K562 (cell line): ENCODE results near the gene HLF. TPM values are rescaled to one million over a fixed set of nuclear protein-coding genes. Genes with fewer than 3 reads are reported as not detected.

Source experiments
- ATAC-seq: fragments of 200-7000 bp; cut with Tn5 transposase; 3 replicates; pipeline ENCODE4 v1.9.1; 2020; ENCODE audit warnings: moderate library complexity
- BruUV-seq: library from RNA; stranded (reverse); fragments of 400-500 nt; replicated peaks from 2 replicates; lab custom pipeline; 2021; lab: Mats Ljungman, UMichigan
- CTCF ChIA-PET: fragments of 300-600 bp; formaldehyde crosslinking; extraction: SDS; loops from one replicate; lab custom pipeline; 2021; ENCODE audit warnings: low intra/inter-chr PET ratio; lab: Yijun Ruan, JAX
- POLR2A ChIA-PET: fragments of 300-600, 350-650 bp; sonication (Branson Sonifier 250); formaldehyde crosslinking; extraction: SDS; loops from one replicate; lab custom pipeline; 2021; ENCODE audit warnings: antibody characterized with exemption, inconsistent platforms; lab: Yijun Ruan, JAX
- DNase-seq, 4 experiments: peaks; one replicate each; pipeline versions ENCODE4 v3.0.0 to v3.0.0-alpha.2; 2011 to 2018; ENCODE audit warnings: low spot score in 3 of 4, mixed read lengths in 3 of 4; ENCODE audit errors: extremely low read depth in 1 of 4
- FAIRE-seq: peaks from 2 replicates; lab custom pipeline; 2011; peaks lifted over from hg19 to GRCh38; lab: Jason Lieb, UNC
- H2AFZ ChIP-seq: 2 replicates; pipeline ENCODE4 v1.6.0; 2011; ENCODE audit warnings: low read depth, low read length, control low read depth, inconsistent platforms
- H3K27ac ChIP-seq: fragments of 200-600 bp; 3 replicates; pipeline ENCODE4 v1.8.0; 2011; ENCODE audit warnings: low read depth, mild to moderate bottlenecking, control low read depth, inconsistent platforms, low read length, moderate library complexity, mixed read lengths; ENCODE audit errors: extremely low read depth
- H3K27me3 ChIP-seq, 2 experiments: fragments of 300-600 bp in 1 of 2; 2 replicates in 1 of 2; 3 replicates in 1 of 2; pipeline versions ENCODE4 v1.6.0 to v1.8.0; 2011; ENCODE audit warnings: inconsistent platforms in 2 of 2, low read length in 2 of 2, mild to moderate bottlenecking in 1 of 2, mixed read lengths in 1 of 2, moderate library complexity in 1 of 2; ENCODE audit not compliant: control insufficient read depth in 2 of 2, insufficient read depth in 2 of 2
- H3K36me3 ChIP-seq: fragments of 300-600 bp; 3 replicates; pipeline ENCODE4 v1.8.0; 2011; ENCODE audit warnings: mild to moderate bottlenecking, low read length, inconsistent platforms; ENCODE audit not compliant: control insufficient read depth, insufficient read depth
- H3K4me1 ChIP-seq, 2 experiments: fragments of 200-600 bp in 1 of 2; replicated peaks in 1 of 2; 2 replicates in 1 of 2; 3 replicates in 1 of 2; pipeline versions ENCODE4 v1.5.1 to v1.8.0; 2011; ENCODE audit warnings: inconsistent platforms in 2 of 2, low read length in 2 of 2, mild to moderate bottlenecking in 1 of 2, mixed read lengths in 1 of 2, moderate library complexity in 1 of 2; ENCODE audit not compliant: control insufficient read depth in 2 of 2, insufficient read depth in 2 of 2
- H3K4me2 ChIP-seq: 2 replicates; pipeline ENCODE4 v1.6.1; 2011; ENCODE audit warnings: low read length, control low read depth, inconsistent platforms, mixed read lengths; ENCODE audit not compliant: insufficient read depth
- H3K4me3 ChIP-seq: fragments of 200-600 bp; sonication (generic), shearing (Covaris generic); 2 replicates; pipeline ENCODE4 v1.5.1; 2016; ENCODE audit warnings: control low read depth, inconsistent platforms
- H3K79me2 ChIP-seq: fragments of 200-600 bp; 3 replicates; pipeline ENCODE4 v1.8.0; 2011; ENCODE audit warnings: low read length, inconsistent platforms; ENCODE audit not compliant: control insufficient read depth, insufficient read depth
- H3K9ac ChIP-seq, 2 experiments: 2 replicates each; pipeline versions ENCODE4 v1.6.0 to v1.6.1; 2011; ENCODE audit warnings: low read depth in 2 of 2, low read length in 2 of 2, control low read depth in 1 of 2, inconsistent platforms in 1 of 2, mild to moderate bottlenecking in 1 of 2, mixed read lengths in 1 of 2; ENCODE audit not compliant: insufficient read depth in 1 of 2
- H3K9me1 ChIP-seq: one replicate; pipeline ENCODE4 v1.6.0; 2011; ENCODE audit warnings: inconsistent platforms, mild to moderate bottlenecking, low read length, moderate library complexity; ENCODE audit not compliant: control insufficient read depth, insufficient read depth
- H3K9me3 ChIP-seq: replicated peaks from 2 replicates; pipeline ENCODE4 v1.5.1; 2011; ENCODE audit warnings: low read depth, low read length, inconsistent platforms; ENCODE audit not compliant: control insufficient read depth, insufficient read depth
- H4K20me1 ChIP-seq: replicated peaks from 2 replicates; pipeline ENCODE4 v1.6.1; 2011; ENCODE audit warnings: low read length, inconsistent platforms, mixed read lengths; ENCODE audit not compliant: control insufficient read depth, insufficient read depth
- GATAD2A ChIP-seq: fragments of 450-650 bp; IDR thresholded peaks from 2 replicates; pipeline ENCODE4 v1.6.1; 2017
- HNRNPL ChIP-seq: fragments of 200-400 bp; formaldehyde crosslinking; IDR thresholded peaks from 2 replicates; pipeline ENCODE4 v1.6.1; 2017; ENCODE audit warnings: low read depth, mild to moderate bottlenecking, low read length
- TARDBP ChIP-seq: fragments of 450-650 bp; IDR thresholded peaks from 2 replicates; pipeline ENCODE4 v1.6.1; 2016
- THRAP3 ChIP-seq: fragments of 450-650 bp; IDR thresholded peaks from 2 replicates; pipeline ENCODE4 v1.6.1; 2016; ENCODE audit warnings: mild to moderate bottlenecking, inconsistent platforms, borderline replicate concordance
- XRCC3 ChIP-seq: fragments of 450-650 bp; IDR thresholded peaks from 2 replicates; pipeline ENCODE4 v1.6.1; 2017; ENCODE audit warnings: mild to moderate bottlenecking, moderate library complexity
- YBX1 ChIP-seq: fragments of 450-650 bp; IDR thresholded peaks from 2 replicates; pipeline ENCODE4 v1.7.1; 2016; ENCODE audit warnings: mild to moderate bottlenecking
- ZNF143 ChIP-seq: sonication (generic); formaldehyde crosslinking; IDR thresholded peaks from 2 replicates; pipeline ENCODE4 v1.9.0; 2022; ENCODE audit warnings: mild to moderate bottlenecking, missing genetic modification reagents
- WGBS: fragments of 100-300 bp; shearing (Covaris generic); methylation state at CpG from one replicate; pipeline ENCODE4 v1.1.6; 2016; ENCODE audit warnings: low coverage, mixed read lengths; ENCODE audit not compliant: insufficient coverage; ENCODE audit errors: missing lambda C conversion rate; 5-methylcytosine and 5-hydroxymethylcytosine counted together
- in situ Hi-C: fragments of 300-500 bp; cut with MboI; formaldehyde crosslinking; loops from 4 replicates; pipeline ENCODE4 v1.15.0; 2018; ENCODE audit warnings: inconsistent platforms, mixed read lengths
- intact Hi-C: fragments of 100-400 bp; cut with micrococcal nuclease; formaldehyde crosslinking; loops from 2 replicates; pipeline ENCODE4 v1.14.2; 2022
- polyA plus RNA-seq, 8 experiments: library from polyadenylated mRNA; depleted of rRNA in 4 of 8; stranded (reverse) in 5 of 8; unstranded in 3 of 8; fragments of >200 nt; fragmentation: Nextera tagmentation in 2 of 8; fragmentation: Illumina TruSeq in 1 of 8; extraction: Ambion mirVana in 2 of 8; extraction: Trizol in 1 of 8; gene quantifications; 2 replicates each; pipeline versions ENCODE4 v1.2.1 to v1.2.3, GENCODE V29; 2011 to 2014; ENCODE audit warnings: inconsistent platforms in 1 of 8, missing spikeins in 1 of 8
- total RNA-seq, 7 experiments: library from RNA; depleted of rRNA in 6 of 7; stranded (reverse); fragments of >200 nt in 6 of 7; fragmentation: Illumina TruSeq in 2 of 7; extraction: Trizol in 2 of 7; gene quantifications; 2 replicates each; pipeline versions ENCODE4 v1.2.1 to v1.2.3, GENCODE V29; 2011 to 2021; ENCODE audit warnings: low replicate concordance in 1 of 7
- TF ChIP-seq, protein P1 (sequence below): fragments of 250-450 bp; sonication (Bioruptor Pico); IDR thresholded peaks from 2 replicates; pipeline ENCODE4 v1.4.0; 2020

The HLF gene
- total and polyA plus RNA-seq, 9 of the 15 experiments (the other 6 are each of a cell fraction or from before 2014, with no cell fraction given) = 0.03 to 0.24 (median 0.09) TPM

DNA sequence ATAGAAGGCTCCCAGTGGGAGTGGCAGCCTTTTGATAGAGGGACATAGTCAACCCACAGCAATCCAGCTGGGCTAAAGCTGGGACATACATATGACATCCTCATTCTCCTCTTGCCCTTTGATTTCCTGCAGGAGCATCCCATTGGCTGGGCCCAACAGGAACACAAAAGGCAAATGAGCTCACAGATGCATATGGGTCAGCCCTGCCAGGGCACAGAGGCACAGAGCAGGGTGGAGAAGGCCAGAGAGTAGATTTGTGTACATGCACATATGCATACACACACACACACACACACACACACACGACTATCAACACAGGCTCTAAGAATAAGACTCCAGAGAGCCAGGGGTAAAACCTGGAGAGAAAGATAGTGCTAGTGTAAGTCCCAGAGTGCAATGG is 98.3 kb downstream of the HLF start:
- 0% methylated on average over 1 of the region's 1 CpG for WGBS
- no TSS peak for BruUV-seq

GRCh38 chr17:55366020-55366481 is 101.3 kb downstream of the HLF start:
- Histone ChIP-seq H4K20me1 (no peaks in the 10 kb centered on the region), H3K4me2 (no peak overlapping the region), H3K27ac (no peak overlapping the region), H3K27me3 (no peaks in the 10 kb centered on the region), H3K36me3 (no peaks in the 10 kb centered on the region), H3K9me3 (no peaks in the 10 kb centered on the region; the same call in none of the 2 replicates), H3K9ac (no peak overlapping the region), H3K79me2 (no peaks in the 10 kb centered on the region), H3K4me3 (no peak overlapping the region), H3K4me1 (no peaks in the 10 kb centered on the region), H3K9me1 (no peaks in the 10 kb centered on the region), H2AFZ (no peak overlapping the region)
- BruUV-seq = no TSS peak
- intact Hi-C loops = no loop called here
- ATAC-seq (no peak), DNase-seq (no peak), FAIRE-seq (no peak)
- TF ChIP-seq THRAP3 (no peak), XRCC3 (no peak)
- CTCF ChIA-PET = no interaction called here
- POLR2A ChIA-PET = no interaction called here
- in situ Hi-C loops = no loop called here
- 6% methylated on average over 1 of the region's 1 CpG for WGBS

More for the DNA sequence above, 98.3 kb downstream of the HLF start:
- DNase-seq (no peak), ATAC-seq (no peak), FAIRE-seq (no peak)
- POLR2A ChIA-PET = no interaction called here
- in situ Hi-C loops = no loop called here
- H2AFZ ChIP-seq = no peak overlapping the region
- H3K9me1 ChIP-seq = no peaks in the 10 kb centered on the region
- H3K4me2 ChIP-seq = no peak overlapping the region
- H3K79me2 ChIP-seq = no peaks in the 10 kb centered on the region
- no peaks in the 10 kb centered on the region for H3K36me3 ChIP-seq
- TF ChIP-seq, protein P1, sequence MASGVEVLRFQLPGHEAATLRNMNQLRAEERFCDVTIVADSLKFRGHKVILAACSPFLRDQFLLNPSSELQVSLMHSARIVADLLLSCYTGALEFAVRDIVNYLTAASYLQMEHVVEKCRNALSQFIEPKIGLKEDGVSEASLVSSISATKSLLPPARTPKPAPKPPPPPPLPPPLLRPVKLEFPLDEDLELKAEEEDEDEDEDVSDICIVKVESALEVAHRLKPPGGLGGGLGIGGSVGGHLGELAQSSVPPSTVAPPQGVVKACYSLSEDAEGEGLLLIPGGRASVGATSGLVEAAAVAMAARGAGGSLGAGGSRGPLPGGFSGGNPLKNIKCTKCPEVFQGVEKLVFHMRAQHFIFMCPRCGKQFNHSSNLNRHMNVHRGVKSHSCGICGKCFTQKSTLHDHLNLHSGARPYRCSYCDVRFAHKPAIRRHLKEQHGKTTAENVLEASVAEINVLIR (CRISPR knock-in tag) = no peak
- TF ChIP-seq ZNF143 (CRISPR knock-in tag) (no peak), GATAD2A (no peak), YBX1 (no peak), TARDBP (no peak), HNRNPL (no peak)
- no peaks in the 10 kb centered on the region for H3K4me1 ChIP-seq
- intact Hi-C loops = no loop called here
- H3K9ac ChIP-seq = no peak overlapping the region
- CTCF ChIA-PET = no interaction called here
- no peaks in the 10 kb centered on the region; the same call in 1 of the 2 replicates for H3K9me3 ChIP-seq
- no peak overlapping the region for H3K4me3 ChIP-seq
- H3K27ac ChIP-seq = no peak overlapping the region
- no peaks in the 10 kb centered on the region for H4K20me1 ChIP-seq
- H3K27me3 ChIP-seq = no peaks in the 10 kb centered on the region
